KOPT-K1 (cell line): Measurements from ENCODE around the gene SH3GL1.
A peak's percentile ranks its signal among the peaks of the same experiment; 100 is the strongest.

Experiments used
- H3K27ac ChIP-seq: fragments of 200-600 bp; sonication (generic); 2 replicates; pipeline ENCODE4 v1.5.1; 2016; ENCODE audit warnings: antibody characterized with exemption, mild to moderate bottlenecking, low read depth, low read length; ENCODE audit not compliant: poor library complexity, severe bottlenecking
- H3K36me3 ChIP-seq: fragments of 200-600 bp; sonication (generic); 2 replicates; pipeline ENCODE4 v1.5.1; 2017; ENCODE audit warnings: antibody characterized with exemption, mild to moderate bottlenecking, low read length, moderate library complexity; ENCODE audit not compliant: insufficient read depth
- H3K9me3 ChIP-seq: fragments of 200-600 bp; sonication (generic); 2 replicates; pipeline ENCODE4 v1.5.1; 2017; ENCODE audit warnings: antibody characterized with exemption, low read length, mild to moderate bottlenecking; ENCODE audit not compliant: insufficient read depth, poor library complexity, severe bottlenecking

Gene SH3GL1

GRCh38 chr19:4400135-4400936 is at the start of gene SH3GL1:
SH3GL1 (minus strand) TSS chr19:4400547; CDS start chr19:4400368, 179 bp downstream.
- peak within 1 kb of the TSS; percentile 89 for H3K27ac ChIP-seq
- peaks cover 38% of the 10 kb centered on the region for H3K36me3 ChIP-seq

GRCh38 chr19:4449639-4450028 is 49.3 kb upstream of the SH3GL1 start:
- H3K9me3 ChIP-seq = no peaks in the 10 kb centered on the region
- peaks cover 86% of the 10 kb centered on the region for H3K36me3 ChIP-seq
- no peak overlapping the region for H3K27ac ChIP-seq

More at GRCh38 chr19:4400135-4400936, at the start of gene SH3GL1:
- H3K9me3 ChIP-seq = no peaks in the 10 kb centered on the region

- H3K36me3 ChIP-seq = peaks cover 91% of the 10 kb centered on the region
- H3K9me3 ChIP-seq = no peaks in the 10 kb centered on the region
- H3K27ac ChIP-seq = no peak overlapping the region
Measured at GRCh38 chr19:4449022-4449638, 48.8 kb upstream of the SH3GL1 start.

DNA sequence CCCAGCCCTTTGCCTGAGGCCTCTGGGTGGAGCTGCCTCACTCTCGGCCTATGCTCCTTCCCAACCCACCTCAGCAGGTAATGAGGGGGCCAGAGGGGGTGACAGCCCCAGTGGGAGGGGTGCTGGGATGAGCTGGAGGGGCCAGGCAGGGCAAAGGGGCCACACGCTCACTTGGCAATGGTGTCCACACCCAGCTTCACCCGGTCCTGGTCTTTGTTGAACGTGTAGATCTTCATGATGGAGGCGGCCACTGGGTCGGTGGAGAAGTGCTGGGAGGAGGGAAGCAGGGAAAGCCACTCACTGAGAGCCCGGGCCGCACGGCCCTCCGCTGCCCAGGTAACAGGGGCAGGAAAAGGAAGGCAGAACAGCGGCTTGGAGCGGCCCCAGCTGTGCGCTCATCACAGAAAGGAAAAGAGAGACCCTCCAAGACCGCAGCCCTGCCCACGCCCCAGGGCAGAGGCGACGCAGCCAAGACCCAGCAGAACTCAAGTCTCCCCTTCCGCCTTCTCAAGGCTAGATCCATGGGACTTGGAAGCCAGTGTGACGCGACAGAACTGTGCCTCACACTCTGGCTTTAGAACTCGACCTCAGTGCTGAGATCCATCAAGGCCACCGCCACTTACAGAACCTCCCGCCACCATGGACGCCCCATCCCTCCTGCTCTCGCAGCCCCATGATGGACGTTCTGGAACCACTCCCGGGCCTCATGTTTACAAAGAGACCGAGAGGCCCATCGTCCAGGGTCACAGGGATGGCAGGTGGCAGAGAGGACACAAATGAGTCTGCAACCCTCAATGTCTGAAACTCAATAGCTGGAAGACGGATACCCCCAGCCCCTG is 48.0 kb upstream of the SH3GL1 start:
- Histone ChIP-seq H3K27ac (no peak overlapping the region), H3K36me3 (peaks cover 93% of the 10 kb centered on the region), H3K9me3 (no peaks in the 10 kb centered on the region)

- Histone ChIP-seq H3K36me3 (peaks cover 93% of the 10 kb centered on the region), H3K9me3 (no peaks in the 10 kb centered on the region), H3K27ac (no peak overlapping the region)
Measured at GRCh38 chr19:4447327-4448146, 47.2 kb upstream of the SH3GL1 start.

DNA sequence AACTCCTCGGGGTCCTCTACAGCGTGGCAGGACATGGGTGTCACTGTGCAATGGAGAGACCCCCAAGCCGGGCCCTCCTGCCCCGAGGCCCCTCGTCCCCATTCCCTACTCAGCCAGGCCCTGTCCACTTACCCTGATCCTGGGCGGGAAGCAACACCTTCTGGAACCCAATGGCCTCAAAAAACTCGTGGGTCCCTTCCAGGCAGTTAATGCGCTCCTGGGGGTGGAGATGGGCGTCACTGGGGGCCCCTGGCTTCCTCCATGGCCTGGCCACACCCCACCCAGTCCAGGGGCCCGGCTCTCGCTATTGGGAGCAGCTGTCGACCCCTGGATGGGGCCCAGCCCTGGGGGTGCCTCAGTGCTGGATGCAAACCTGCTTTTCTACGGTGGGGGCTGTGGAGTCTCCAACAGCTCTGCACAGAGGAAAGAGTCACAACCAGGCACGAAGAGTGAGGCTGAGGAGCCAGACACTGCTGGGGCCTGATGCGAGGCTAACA is 46.4 kb upstream of the SH3GL1 start:
- Histone ChIP-seq H3K27ac (no peak overlapping the region), H3K36me3 (peaks cover 93% of the 10 kb centered on the region), H3K9me3 (no peaks in the 10 kb centered on the region)

DNA sequence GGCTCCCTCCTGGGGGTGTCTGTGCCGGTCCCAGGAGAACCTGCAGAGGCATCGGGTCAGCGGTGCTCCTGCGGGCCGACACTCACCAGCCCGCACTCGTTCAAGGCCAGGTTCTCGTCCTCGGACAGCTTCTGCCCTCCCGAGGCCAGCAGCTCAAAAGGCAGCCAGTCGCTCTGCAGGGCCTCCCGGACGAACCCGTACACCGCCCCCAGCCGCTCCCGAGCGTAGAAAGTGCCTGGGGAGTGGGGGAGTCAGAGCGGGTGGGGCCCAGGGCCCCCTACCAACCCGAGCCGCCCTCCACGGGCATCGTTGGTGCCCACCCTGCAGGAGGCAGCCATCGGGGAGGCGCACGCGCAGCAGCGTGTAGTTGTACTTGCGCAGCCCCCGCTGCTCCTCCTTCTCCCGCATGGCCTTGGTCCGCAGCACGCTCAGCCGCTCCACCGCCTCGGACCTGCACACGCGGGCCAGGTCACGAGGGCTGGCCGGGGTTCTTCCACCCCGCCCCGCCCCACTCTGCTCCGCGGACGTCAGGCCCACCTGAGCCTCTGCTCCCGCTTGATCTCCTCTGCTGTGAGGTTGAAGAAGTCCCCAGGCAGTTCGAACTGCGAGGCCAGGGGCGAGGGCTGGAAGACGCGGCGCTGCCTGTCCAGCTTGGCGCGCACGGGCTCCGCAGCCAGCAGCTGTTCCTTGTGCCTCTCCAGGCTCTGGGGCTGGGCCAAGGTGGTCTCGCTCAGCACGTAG is 45.8 kb upstream of the SH3GL1 start:
- no peak overlapping the region for H3K27ac ChIP-seq
- no peaks in the 10 kb centered on the region for H3K9me3 ChIP-seq
- peaks cover 88% of the 10 kb centered on the region for H3K36me3 ChIP-seq

DNA sequence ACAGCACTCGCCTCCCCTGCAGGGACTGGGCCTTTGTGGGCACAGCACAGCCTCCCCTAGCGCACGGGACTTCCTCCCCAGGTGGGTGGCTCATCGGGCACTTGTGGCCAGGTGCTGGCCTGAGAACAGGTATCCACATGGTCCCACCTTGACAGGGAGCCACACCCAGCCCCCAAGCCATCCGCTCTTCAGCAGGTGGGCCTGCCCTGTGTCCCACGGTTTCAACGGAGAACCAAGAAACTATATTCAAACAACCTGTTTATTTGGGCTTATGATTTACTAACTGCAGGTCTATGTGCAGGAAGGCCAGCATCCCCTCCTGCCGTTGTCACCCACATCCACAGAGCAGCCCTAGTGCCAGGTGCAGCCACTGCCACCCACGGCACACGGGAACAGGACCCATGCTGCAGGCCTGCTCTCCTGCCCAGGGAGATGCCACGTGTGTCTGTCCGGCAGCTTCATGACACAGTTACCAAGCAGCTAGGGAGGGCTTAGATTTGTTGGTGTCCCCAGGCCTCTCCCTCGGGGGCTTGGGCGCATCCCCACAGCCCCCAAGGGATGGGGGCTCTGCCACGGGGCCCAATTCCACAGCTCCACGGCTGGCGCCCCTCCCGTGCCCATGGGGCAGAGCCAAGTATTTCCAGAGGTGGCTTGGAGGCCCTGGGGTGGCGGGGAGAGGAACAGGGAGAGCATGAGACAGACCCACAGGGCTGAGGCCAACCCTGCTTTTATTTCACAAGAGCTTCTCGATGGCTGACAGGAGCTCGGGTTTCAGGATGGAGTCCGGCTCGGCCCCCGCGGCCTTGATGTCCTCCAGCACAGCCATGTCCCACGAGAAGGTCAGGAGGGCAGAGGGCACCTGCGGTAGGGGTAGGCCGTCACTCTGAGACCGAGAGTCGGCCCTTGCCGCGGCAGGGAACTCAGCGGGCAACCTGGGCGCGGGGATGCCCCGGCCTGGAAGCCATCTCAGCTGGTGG is 44.7 kb upstream of the SH3GL1 start:
- peaks cover 93% of the 10 kb centered on the region for H3K36me3 ChIP-seq
- H3K9me3 ChIP-seq = no peaks in the 10 kb centered on the region
- no peak overlapping the region for H3K27ac ChIP-seq

DNA sequence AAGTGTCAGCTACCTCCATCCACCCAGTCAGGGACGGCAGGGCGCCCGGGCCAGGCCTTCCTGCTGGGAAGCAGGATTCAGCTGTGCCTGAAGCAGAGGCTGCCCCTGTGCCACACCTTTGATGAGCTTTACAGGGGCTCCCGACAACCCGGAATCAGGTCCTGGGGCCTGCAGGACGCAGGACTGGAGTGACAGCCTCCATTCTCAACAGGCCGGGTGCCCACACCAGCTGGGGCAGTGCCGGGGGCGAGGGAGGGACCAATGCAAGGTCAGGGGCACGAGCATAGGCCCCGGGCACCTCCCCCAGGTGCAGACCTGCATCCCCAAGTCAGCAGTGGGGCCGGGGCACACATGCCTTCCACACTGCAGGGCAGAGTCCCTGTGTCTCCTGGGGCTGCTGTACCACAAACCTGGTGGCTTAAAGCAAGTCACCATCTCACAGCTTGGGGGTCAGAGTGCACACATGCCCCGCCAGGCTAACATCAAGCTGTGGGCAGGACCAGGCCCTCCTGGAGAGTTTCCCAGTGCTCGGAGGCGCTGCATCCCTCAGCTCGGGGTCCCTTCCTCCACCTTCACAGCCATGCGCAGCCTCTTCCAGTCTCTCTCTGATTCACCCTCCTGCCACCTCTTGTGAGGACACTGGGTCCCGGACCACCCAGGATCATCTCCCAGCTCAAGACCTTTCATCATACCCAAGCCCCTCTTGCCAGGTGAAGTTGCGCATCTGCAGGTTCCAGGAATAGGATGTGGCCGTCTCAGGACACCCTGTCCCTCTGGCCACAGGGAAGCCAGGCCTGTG is 43.8 kb upstream of the SH3GL1 start:
- peaks cover 93% of the 10 kb centered on the region for H3K36me3 ChIP-seq
- no peak overlapping the region for H3K27ac ChIP-seq

DNA sequence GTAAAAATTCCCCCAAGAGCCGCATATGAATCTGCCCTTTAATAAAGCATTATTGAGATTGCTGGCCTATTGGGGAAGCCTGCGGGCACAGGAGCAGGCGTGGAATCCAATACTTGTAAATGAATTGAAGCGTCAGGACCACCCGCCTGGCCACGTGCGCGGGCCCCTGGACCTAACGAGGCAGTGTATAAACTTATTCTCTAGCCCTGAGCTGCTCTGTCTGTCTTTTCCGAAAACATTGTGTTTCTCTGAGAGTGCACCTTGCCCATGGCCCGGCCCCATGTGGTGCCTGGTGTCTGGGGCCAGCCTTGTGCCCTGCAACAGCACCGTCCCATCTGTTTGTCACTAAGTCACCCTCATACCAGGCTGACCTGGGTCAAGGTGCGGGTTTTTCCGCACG is 42.8 kb upstream of the SH3GL1 start:
- Histone ChIP-seq H3K27ac (no peak overlapping the region), H3K36me3 (peaks cover 93% of the 10 kb centered on the region), H3K9me3 (no peaks in the 10 kb centered on the region)

More for the DNA sequence above, 43.8 kb upstream of the SH3GL1 start:
- H3K9me3 ChIP-seq = no peaks in the 10 kb centered on the region

DNA sequence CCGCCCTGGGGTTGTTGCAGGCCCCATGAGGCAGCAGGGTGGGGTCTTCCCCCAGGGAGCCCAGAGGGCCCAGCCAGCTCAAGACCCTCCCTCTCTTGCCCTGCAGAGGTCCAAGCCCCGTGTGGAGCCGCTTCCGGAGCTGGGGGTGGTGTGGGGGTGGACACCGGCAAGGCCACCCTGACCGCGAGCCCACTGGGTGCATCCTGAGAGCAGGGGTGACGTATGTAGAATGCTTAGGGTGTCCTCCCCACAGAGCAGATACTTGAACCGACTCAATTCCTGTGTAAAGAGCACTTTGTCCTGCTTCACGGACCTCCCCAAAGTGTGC is 42.4 kb upstream of the SH3GL1 start:
- H3K9me3 ChIP-seq = no peaks in the 10 kb centered on the region
- H3K27ac ChIP-seq = no peak overlapping the region
- H3K36me3 ChIP-seq = peaks cover 93% of the 10 kb centered on the region

GRCh38 chr19:4441994-4442818 is 41.9 kb upstream of the SH3GL1 start:
- Histone ChIP-seq H3K27ac (no peak overlapping the region), H3K36me3 (peaks cover 92% of the 10 kb centered on the region), H3K9me3 (no peaks in the 10 kb centered on the region)
